HCT116 (cell line): ENCODE results near the gene TMEM254. TPM values are rescaled to one million over a fixed set of nuclear protein-coding genes. Genes with fewer than 3 reads are reported as not detected.

ENCODE experiments used
- ATAC-seq: fragments of 200-7000 bp; cut with Tn5 transposase; 2 replicates; pipeline ENCODE4 v1.9.1; 2020; ENCODE audit warnings: mild to moderate bottlenecking, moderate library complexity
- BruUV-seq: library from RNA; stranded (reverse); fragments of 400-500 nt; replicated peaks from 2 replicates; lab custom pipeline; 2021; lab: Mats Ljungman, UMichigan
- CTCF ChIA-PET: fragments of 300-600 bp; sonication (Branson Sonifier 250); formaldehyde crosslinking; loops from one replicate; lab custom pipeline; 2021; ENCODE audit warnings: antibody characterized with exemption; lab: Charles Lee
- POLR2A ChIA-PET: fragments of 300-600, 350-600 bp; sonication (Branson Sonifier 250); formaldehyde crosslinking; loops from one replicate; lab custom pipeline; 2021; ENCODE audit warnings: antibody characterized with exemption; lab: Charles Lee
- RAD21 ChIA-PET, 2 experiments: fragments of 300-600 bp; sonication (Branson Sonifier 250); formaldehyde crosslinking; loops; one replicate each; lab custom pipeline; 2023; ENCODE audit warnings: low total read pairs in 2 of 2; ENCODE audit not compliant: uncharacterized antibody in 2 of 2, unreplicated experiment in 2 of 2, low non-redundant PET in 1 of 2; lab: Charles Lee
- DNase-seq: peaks from one replicate; pipeline ENCODE4 v3.0.0-alpha.2; 2010; ENCODE audit warnings: low read depth, low spot score
- H2AFZ ChIP-seq: fragments of 200-600 bp; shearing (Covaris generic), sonication (generic); 2 replicates; pipeline ENCODE4 v1.6.1; 2017; ENCODE audit warnings: low read depth, mixed run types, mixed read lengths, antibody characterized with exemption, low read length; ENCODE audit not compliant: poor library complexity, severe bottlenecking
- H3K27ac ChIP-seq: 2 replicates; pipeline ENCODE4 v1.5.1; 2012; ENCODE audit warnings: low read depth, low read length
- H3K27me3 ChIP-seq: fragments of 200-600 bp; sonication (generic); 2 replicates; pipeline ENCODE4 v1.6.1; 2016; ENCODE audit warnings: mixed run types, low read length, mixed read lengths; ENCODE audit not compliant: insufficient read depth
- H3K36me3 ChIP-seq, 2 experiments: fragments of 200-500 bp in 1 of 2; fragments of 200-600 bp in 1 of 2; sonication (Bioruptor generic) in 1 of 2; sonication (generic) in 1 of 2; 2 replicates each; pipeline versions ENCODE4 v1.5.1 to v1.6.1; 2014 to 2016; ENCODE audit warnings: low read length in 2 of 2, inconsistent platforms in 1 of 2, mixed read lengths in 1 of 2, mixed run types in 1 of 2; ENCODE audit not compliant: insufficient read depth in 2 of 2, control insufficient read depth in 1 of 2
- H3K4me1 ChIP-seq, 2 experiments: fragments of 200-600 bp in 1 of 2; sonication (generic) in 1 of 2; 2 replicates each; pipeline versions ENCODE4 v1.5.1 to v1.6.1; 2012 to 2017; ENCODE audit warnings: low read length in 2 of 2, inconsistent platforms in 1 of 2, mild to moderate bottlenecking in 1 of 2, mixed read lengths in 1 of 2, mixed run types in 1 of 2, moderate library complexity in 1 of 2; ENCODE audit not compliant: insufficient read depth in 2 of 2, control insufficient read depth in 1 of 2
- H3K4me2 ChIP-seq: fragments of 200-600 bp; sonication (generic); 2 replicates; pipeline ENCODE4 v1.6.1; 2017; ENCODE audit warnings: mixed run types, low read length, mixed read lengths
- H3K4me3 ChIP-seq, 2 experiments: fragments of 200-600 bp in 1 of 2; sonication (generic) in 1 of 2; replicated peaks in 1 of 2; 2 replicates each; pipeline ENCODE4 v1.5.1; 2011 to 2016; ENCODE audit warnings: low read length in 2 of 2, control low read depth in 1 of 2, low read depth in 1 of 2, mild to moderate bottlenecking in 1 of 2, mixed read lengths in 1 of 2, mixed run types in 1 of 2
- H3K79me2 ChIP-seq: fragments of 200-600 bp; sonication (generic); 2 replicates; pipeline ENCODE4 v1.6.1; 2017; ENCODE audit warnings: mild to moderate bottlenecking, mixed run types, low read length, moderate library complexity, mixed read lengths; ENCODE audit not compliant: insufficient read depth
- H3K9ac ChIP-seq: fragments of 200-600 bp; sonication (generic); 2 replicates; pipeline ENCODE4 v1.6.1; 2016; ENCODE audit warnings: low read length, mixed read lengths
- H3K9me2 ChIP-seq: fragments of 200-600 bp; sonication (generic), shearing (Covaris generic); 2 replicates; pipeline ENCODE4 v1.6.1; 2017; ENCODE audit warnings: mixed run types, mild to moderate bottlenecking, moderate library complexity; ENCODE audit not compliant: insufficient read depth
- H3K9me3 ChIP-seq, 2 experiments: fragments of 200-500 bp in 1 of 2; fragments of 200-600 bp in 1 of 2; sonication (Bioruptor generic) in 1 of 2; sonication (generic) in 1 of 2; 2 replicates each; pipeline ENCODE4 v1.6.1; 2014 to 2017; ENCODE audit warnings: low read length in 2 of 2, mixed read lengths in 2 of 2, inconsistent platforms in 1 of 2, low read depth in 1 of 2, mild to moderate bottlenecking in 1 of 2, mixed run types in 1 of 2, moderate library complexity in 1 of 2; ENCODE audit not compliant: control insufficient read depth in 1 of 2, insufficient read depth in 1 of 2
- H4K20me1 ChIP-seq: fragments of 200-600 bp; sonication (generic), shearing (Covaris generic); 2 replicates; pipeline ENCODE4 v1.6.1; 2017; ENCODE audit warnings: mixed run types, mild to moderate bottlenecking, moderate library complexity; ENCODE audit not compliant: insufficient read depth
- ATF3 ChIP-seq: IDR thresholded peaks from 2 replicates; pipeline ENCODE4 v1.6.1; 2012
- CEBPB ChIP-seq: IDR thresholded peaks from 2 replicates; pipeline ENCODE4 v1.6.1; 2012; ENCODE audit warnings: low read depth
- ELF1 ChIP-seq: IDR thresholded peaks from 2 replicates; pipeline ENCODE4 v1.6.1; 2012; ENCODE audit warnings: low read depth, borderline replicate concordance
- EZH2phosphoT487 ChIP-seq: fragments of 200-600 bp; IDR thresholded peaks from 2 replicates; pipeline ENCODE4 v1.6.1; 2018; ENCODE audit warnings: antibody characterized with exemption, borderline replicate concordance
- JUND ChIP-seq: IDR thresholded peaks from 2 replicates; pipeline ENCODE4 v1.6.1; 2012
- POLR2A ChIP-seq: IDR thresholded peaks from 2 replicates; pipeline ENCODE4 v1.7.0; 2011; ENCODE audit warnings: borderline replicate concordance; ENCODE audit not compliant: insufficient read depth, insufficient read length; ENCODE audit errors: extremely low read depth
- POLR2AphosphoS5 ChIP-seq: IDR thresholded peaks from 2 replicates; pipeline ENCODE4 v1.6.1; 2011; ENCODE audit warnings: mild to moderate bottlenecking, low read depth, low read length, moderate library complexity
- SIN3A ChIP-seq: IDR thresholded peaks from 2 replicates; pipeline ENCODE4 v1.6.1; 2012; ENCODE audit warnings: low read depth
- TCF7L2 ChIP-seq: IDR thresholded peaks from 2 replicates; pipeline ENCODE4 v1.7.0; 2011; ENCODE audit warnings: borderline replicate concordance, inconsistent platforms; ENCODE audit not compliant: insufficient read depth, insufficient read length; ENCODE audit errors: extremely low read depth
- ZNF274 ChIP-seq: fragments of 200-500 bp; sonication (Bioruptor generic); IDR thresholded peaks from 2 replicates; pipeline ENCODE4 v1.6.1; 2014; ENCODE audit warnings: mild to moderate bottlenecking, low read depth, low read length, inconsistent platforms
- intact Hi-C: fragments of 100-400 bp; cut with micrococcal nuclease; formaldehyde crosslinking; loops from 2 replicates; pipeline ENCODE4 v1.10.0; 2022
- total RNA-seq: library from RNA; stranded (reverse); gene quantifications from one replicate; pipeline ENCODE4 v1.2.1, GENCODE V29; 2021; ENCODE audit not compliant: unreplicated experiment
- TF ChIP-seq, protein P1 (sequence below): IDR thresholded peaks from 2 replicates; pipeline ENCODE4 v1.6.1; 2012; ENCODE audit warnings: low read depth

The TMEM254 gene
- total RNA-seq, 1 experiment from 2014 or later, result 12.1 TPM

- no peak overlapping the region for H3K4me2 ChIP-seq
- no peak for DNase-seq
- ChIA-PET RAD21 (no interaction called here), POLR2A (interaction anchor here (1.5 kb wide), 1 partner anchor 9 kb away, joined by 5 read pairs; no protein-coding TSS in a partner anchor), CTCF (interaction anchor here (2.6 kb wide), 1 partner anchor 11 kb away, joined by 17 read pairs; no protein-coding TSS in a partner anchor)
- no peaks in the 10 kb centered on the region for H3K27me3 ChIP-seq
- intact Hi-C loops, result no loop called here
- H3K79me2 ChIP-seq, result no peaks in the 10 kb centered on the region
- no peak for ATAC-seq
- no peak overlapping the region for H3K27ac ChIP-seq
- H2AFZ ChIP-seq, result no peak overlapping the region
- H3K4me1 ChIP-seq, result no peaks in the 10 kb centered on the region
- no peak overlapping the region for H3K9ac ChIP-seq
- H3K36me3 ChIP-seq, result no peaks in the 10 kb centered on the region
- H3K4me3 ChIP-seq, result no peak overlapping the region
- H3K9me2 ChIP-seq, result no peaks in the 10 kb centered on the region
- TF ChIP-seq SIN3A, result no peak
- TF ChIP-seq CEBPB, result no peak
- no peak for TF ChIP-seq POLR2A
- no peak for TF ChIP-seq ATF3
- no peak for TF ChIP-seq POLR2AphosphoS5
- no peak for TF ChIP-seq ELF1
- TF ChIP-seq TCF7L2, result no peak
- TF ChIP-seq, protein P1, sequence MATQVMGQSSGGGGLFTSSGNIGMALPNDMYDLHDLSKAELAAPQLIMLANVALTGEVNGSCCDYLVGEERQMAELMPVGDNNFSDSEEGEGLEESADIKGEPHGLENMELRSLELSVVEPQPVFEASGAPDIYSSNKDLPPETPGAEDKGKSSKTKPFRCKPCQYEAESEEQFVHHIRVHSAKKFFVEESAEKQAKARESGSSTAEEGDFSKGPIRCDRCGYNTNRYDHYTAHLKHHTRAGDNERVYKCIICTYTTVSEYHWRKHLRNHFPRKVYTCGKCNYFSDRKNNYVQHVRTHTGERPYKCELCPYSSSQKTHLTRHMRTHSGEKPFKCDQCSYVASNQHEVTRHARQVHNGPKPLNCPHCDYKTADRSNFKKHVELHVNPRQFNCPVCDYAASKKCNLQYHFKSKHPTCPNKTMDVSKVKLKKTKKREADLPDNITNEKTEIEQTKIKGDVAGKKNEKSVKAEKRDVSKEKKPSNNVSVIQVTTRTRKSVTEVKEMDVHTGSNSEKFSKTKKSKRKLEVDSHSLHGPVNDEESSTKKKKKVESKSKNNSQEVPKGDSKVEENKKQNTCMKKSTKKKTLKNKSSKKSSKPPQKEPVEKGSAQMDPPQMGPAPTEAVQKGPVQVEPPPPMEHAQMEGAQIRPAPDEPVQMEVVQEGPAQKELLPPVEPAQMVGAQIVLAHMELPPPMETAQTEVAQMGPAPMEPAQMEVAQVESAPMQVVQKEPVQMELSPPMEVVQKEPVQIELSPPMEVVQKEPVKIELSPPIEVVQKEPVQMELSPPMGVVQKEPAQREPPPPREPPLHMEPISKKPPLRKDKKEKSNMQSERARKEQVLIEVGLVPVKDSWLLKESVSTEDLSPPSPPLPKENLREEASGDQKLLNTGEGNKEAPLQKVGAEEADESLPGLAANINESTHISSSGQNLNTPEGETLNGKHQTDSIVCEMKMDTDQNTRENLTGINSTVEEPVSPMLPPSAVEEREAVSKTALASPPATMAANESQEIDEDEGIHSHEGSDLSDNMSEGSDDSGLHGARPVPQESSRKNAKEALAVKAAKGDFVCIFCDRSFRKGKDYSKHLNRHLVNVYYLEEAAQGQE, result no peak
- no peak for TF ChIP-seq ZNF274
- TF ChIP-seq JUND, result no peak
- TF ChIP-seq EZH2phosphoT487, result no peak
- no peaks in the 10 kb centered on the region for H4K20me1 ChIP-seq
- no TSS peak for BruUV-seq
- 0 out of 4 replicates have a peak, but pooled peaks cover 0 to 5% of the 10 kb centered on the region in 2 experiments for H3K9me3 ChIP-seq
These were observed 8.4 kb upstream of the TMEM254 start for GRCh38 chr10:80070057-80070456.
